GM20000 (cell line): ENCODE results near the gene CMPK2.

Experiments
- DNase-seq: peaks from one replicate; pipeline ENCODE4 v3.0.0; 2012; ENCODE audit warnings: low spot score
- TF ChIP-seq, protein P1 (sequence below): IDR thresholded peaks from 2 replicates; pipeline ENCODE4 v1.5.1; 2012; ENCODE audit warnings: mild to moderate bottlenecking, control low read depth; ENCODE audit errors: extremely low read depth, missing control alignments

The CMPK2 gene

DNA sequence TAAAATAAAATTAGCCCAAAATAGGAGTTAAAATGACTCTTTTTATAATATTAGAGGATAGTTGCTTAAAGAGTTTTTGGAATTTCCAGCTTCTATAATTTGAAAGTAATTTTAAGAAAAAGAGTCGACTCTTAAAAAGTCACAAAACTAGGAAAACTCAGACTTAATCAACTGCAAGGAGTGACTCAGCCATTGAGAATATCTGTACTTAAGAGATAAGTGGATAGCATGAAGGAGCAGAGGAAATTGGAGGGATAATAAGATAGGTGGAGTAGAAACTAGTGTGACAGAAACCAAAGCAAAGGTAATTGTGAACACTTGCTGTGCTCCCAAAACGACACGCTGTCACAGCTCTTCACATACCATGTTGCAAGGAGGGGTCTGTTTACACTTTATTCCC lies 20.3 kb upstream of the CMPK2 start:
- TF ChIP-seq, protein P1, sequence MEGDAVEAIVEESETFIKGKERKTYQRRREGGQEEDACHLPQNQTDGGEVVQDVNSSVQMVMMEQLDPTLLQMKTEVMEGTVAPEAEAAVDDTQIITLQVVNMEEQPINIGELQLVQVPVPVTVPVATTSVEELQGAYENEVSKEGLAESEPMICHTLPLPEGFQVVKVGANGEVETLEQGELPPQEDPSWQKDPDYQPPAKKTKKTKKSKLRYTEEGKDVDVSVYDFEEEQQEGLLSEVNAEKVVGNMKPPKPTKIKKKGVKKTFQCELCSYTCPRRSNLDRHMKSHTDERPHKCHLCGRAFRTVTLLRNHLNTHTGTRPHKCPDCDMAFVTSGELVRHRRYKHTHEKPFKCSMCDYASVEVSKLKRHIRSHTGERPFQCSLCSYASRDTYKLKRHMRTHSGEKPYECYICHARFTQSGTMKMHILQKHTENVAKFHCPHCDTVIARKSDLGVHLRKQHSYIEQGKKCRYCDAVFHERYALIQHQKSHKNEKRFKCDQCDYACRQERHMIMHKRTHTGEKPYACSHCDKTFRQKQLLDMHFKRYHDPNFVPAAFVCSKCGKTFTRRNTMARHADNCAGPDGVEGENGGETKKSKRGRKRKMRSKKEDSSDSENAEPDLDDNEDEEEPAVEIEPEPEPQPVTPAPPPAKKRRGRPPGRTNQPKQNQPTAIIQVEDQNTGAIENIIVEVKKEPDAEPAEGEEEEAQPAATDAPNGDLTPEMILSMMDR, result no peak
- no peak for DNase-seq

DNA sequence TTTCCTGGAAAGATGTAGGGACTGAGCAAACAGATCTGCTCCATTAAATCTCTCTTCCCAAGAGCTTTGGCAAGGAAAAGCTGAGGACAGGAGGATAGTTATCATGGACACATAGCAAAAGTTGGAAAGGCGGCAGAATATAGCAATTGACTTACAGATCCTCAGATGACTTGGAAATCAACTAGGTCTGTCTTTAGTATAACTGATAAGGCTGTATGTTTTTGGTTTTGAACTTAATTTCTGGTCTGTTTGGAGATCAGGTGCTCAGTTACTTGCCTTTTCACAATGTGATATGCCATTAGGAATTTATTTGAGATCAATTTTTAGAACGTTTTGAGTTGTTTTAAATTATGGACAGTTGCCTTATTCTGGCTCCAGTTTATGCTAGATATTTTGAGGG lies 19.8 kb upstream of the CMPK2 start:
- TF ChIP-seq, protein P1, result no peak
- DNase-seq, result no peak

DNA sequence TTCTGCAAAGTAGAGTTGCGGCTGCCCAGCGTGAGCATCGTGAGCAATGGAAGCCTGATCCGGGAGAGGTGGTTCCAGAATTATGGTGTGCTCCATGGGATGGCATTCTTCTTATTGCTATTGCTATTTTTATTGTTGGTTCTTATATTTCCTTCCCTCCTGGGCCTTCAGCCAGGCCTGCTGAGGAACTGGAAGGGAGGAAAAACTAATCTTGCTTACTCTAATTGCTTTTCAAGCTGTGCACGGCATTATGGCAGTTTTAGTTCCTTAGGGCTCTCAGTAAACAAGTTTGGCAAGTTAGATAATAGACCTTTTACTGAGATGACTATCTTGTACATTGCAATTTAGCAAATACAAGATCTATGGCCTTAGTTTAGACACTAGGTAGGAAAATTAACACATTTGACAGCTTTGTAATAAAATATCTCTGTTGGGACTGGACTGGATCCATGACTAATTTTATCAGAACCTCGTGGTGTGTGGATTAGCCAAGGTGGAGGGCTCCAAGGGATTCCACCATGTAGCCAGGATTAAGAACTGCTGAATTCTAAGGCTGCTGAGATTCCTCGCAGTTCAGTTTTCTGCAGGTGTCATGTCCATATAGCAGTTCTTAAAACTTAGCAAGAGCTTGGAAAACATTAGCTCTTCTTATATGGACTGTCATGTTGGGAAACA lies 17.9 kb upstream of the CMPK2 start:
- TF ChIP-seq, protein P1, result no peak
- no peak for DNase-seq

DNA sequence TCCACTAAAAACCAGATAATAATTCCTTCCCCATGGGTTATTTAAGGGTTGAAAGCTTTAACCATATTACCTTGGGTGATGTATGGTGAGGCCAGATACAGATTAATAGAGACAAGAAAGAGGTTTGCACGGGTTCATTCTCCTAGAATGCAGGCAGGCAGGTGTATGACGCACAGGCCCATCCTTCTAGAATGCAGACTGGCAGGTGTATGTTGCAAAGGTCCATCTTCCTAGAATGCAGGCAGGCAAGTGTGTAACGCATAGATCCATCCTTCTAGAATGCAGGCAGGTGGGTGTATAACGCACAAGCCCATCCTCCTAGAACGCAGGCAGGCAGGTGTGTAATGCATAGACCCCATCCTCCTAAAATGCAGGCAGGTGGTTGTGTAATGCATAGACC lies 15.8 kb upstream of the CMPK2 start:
- DNase-seq, result no peak
- TF ChIP-seq, protein P1, result no peak

DNA sequence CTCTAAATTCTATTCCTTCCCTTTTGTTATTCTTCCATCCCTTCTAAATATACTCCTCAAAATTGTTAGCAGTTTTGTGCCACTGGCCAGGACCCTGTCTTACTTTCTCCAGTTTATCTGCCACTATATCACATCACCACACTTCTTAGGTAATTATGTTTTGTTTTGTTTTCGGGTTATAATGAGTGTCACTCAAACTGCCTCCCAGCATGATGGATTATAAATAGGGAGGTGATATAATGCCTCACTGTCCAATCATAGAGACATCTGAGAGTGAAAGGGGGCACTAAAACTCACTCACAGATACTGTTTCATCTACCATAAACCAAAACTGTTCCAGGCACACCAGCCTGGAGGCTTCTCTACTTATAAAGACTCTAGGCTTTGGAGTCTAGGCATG lies 15.3 kb upstream of the CMPK2 start:
- DNase-seq, result no peak

DNA sequence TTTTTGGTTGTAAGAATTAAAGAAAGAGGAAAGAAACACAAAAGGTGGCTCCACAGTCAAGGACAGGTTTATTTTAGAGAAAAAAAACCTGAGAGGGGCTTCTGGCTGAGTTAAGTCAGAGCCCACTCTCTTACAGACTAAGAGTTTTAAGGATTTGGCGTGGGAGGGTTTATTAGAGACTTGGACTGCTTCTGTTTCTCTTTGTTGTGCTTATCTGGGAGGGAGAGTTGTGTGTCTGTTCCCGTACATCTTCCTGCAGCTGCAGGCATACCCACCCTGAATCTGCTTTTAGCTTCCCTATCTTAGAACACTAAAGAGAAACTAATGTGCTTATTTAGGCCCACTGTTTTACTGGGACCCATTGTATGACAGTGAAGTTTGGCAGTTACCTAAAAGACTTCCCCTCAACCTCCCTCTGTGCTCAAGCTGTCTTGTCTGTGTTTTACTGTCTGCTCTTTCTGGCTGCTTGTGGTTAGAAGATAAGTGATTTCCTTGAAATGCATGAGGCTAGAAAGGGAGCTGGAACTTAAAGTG lies 14.6 kb upstream of the CMPK2 start:
- TF ChIP-seq, protein P1, result no peak
- DNase-seq, result no peak

More for the DNA sequence above, 15.3 kb upstream of the CMPK2 start:
- TF ChIP-seq, protein P1, result no peak

DNA sequence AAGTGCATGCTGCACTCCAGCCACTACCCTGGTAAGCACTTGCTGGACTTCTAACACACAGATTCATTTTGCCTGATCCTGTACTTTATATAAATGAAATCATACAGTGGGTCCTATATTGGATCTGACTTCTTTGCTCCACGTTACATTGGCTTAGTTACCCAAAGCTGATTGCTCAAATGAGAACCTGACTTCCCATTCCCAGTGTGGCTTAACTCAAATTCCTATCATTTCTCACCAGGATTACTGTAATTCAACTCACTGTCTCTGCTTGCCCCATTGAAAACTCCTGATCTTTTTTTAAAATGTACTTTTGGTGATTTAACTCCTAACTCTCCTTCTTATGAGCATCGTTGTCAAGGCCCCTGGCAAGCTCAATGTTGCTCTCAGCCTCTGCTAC lies 13.3 kb upstream of the CMPK2 start:
- DNase-seq, result no peak
- TF ChIP-seq, protein P1, result no peak
